EH (cell line): ENCODE data around the gene LRFN5.
"Not testable (repeated sequence)": the region's sequence is repeated elsewhere in the genome, so short reads cannot be mapped to it uniquely, and the experiment has no call there.

Experiments used
- DNase-seq: peaks from one replicate; pipeline ENCODE4 v3.0.0-alpha.2; 2015; ENCODE audit warnings: low read depth

LRFN5 gene

GRCh38 chr14:41899416-41899815 lies 292.7 kb downstream of the LRFN5 start:
- DNase-seq = no peak

- no peak for DNase-seq
Observed at GRCh38 chr14:41900644-41901043, 294.0 kb downstream of the LRFN5 start.

DNA sequence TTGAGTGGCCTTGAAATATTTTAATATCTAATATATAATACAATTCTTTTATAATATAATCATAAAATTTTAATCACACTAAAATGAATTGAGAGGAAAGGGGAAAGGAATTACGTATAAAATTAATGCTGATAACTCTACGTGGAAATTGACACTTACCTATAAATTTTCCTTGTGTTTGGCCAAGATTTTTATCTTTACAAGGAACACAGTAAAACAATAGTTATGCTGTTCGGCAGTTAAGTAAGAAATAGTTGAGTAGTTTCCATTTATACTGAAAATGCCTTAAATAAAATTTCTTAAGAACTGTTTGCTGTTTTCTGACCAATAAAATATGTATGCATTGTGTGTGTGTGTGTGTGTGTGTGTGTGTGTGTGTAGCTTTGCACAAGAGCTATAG lies 294.4 kb downstream of the LRFN5 start:
- DNase-seq = no peak

GRCh38 chr14:41905394-41905964 lies 298.8 kb downstream of the LRFN5 start:
- no peak for DNase-seq

- not testable (repeated sequence) for DNase-seq
Observed at GRCh38 chr14:41911155-41911554, 304.5 kb downstream of the LRFN5 start.

GRCh38 chr14:41913398-41913797 lies 306.7 kb downstream of the LRFN5 start:
- DNase-seq = no peak

- DNase-seq = no peak
Observed at GRCh38 chr14:41915732-41916131, 309.1 kb downstream of the LRFN5 start.

DNA sequence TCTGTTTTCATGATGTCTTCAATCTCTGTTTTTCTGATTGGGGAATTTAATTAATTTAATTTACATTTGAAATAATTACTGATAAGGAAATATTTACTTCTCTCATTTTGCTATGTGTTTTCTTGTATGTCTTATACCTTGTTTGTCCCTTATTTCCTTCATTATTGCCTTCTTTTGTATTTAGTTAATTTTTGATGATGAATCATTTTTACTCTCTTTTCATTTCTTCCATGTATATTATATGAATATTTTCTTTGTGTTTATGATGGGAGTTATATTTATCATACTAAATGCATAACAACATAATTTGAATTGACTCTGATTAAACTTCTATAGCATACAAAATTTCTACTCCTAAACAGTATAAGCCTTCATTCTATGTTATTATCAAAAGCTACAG lies 309.6 kb downstream of the LRFN5 start:
- DNase-seq = no peak

- no peak for DNase-seq
Observed at GRCh38 chr14:41925409-41925808, 318.7 kb downstream of the LRFN5 start.

DNA sequence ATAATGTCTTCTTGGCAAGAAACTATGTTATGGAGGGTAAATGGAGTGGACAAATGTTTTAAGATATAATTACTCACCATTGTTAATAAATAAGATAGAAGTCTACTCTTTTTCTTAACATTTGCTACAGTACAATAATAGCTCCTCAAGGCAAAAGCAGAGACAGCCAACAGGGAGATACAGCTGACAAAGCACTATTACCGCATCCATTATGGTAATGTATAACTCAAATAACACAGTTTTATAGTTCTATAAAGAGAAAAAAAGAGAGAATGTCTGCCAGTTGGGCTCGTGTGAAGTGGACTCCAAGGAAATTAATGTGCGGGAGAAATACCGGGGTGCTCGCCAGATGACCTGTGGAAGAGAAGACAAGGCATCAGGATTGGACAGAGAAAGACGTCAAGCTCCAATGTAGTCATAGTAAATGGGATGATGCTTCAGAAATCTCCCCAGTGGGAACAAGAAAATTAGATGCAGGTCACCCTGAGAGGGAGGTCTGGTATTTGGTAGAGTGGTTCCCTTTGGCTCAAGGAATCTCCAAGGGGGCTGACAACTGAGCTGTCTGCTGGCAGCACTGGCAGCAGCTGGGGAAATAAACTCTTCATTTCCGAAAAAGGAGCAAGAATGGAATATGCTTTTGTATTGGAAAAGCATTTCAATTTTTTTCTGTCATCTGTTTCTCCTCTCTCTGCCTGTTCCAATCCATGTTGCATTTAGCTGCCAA lies 343.9 kb downstream of the LRFN5 start:
- DNase-seq = no peak
